Thyroid gland (tissue), 4 donors: ENCODE measurements around the gene CDHR5.

Experiments used
- POLR2A ChIP-seq, 2 donors: fragments of 450-650 bp; IDR thresholded peaks; one replicate each; pipeline ENCODE4 v1.6.1; 2017; ENCODE audit warnings: antibody characterized with exemption in 2 of 2, mild to moderate bottlenecking in 2 of 2, moderate library complexity in 1 of 2
- TF ChIP-seq, protein P1 (sequence below), 6 experiments: fragments of 200-600 bp in 3 of 6; fragments of 450-650 bp in 3 of 6; sonication (generic) in 3 of 6; IDR thresholded peaks; one replicate each; pipeline ENCODE4 v1.5.1; 2016 to 2019; ENCODE audit warnings: antibody characterized with exemption in 6 of 6, mild to moderate bottlenecking in 2 of 6, inconsistent platforms in 1 of 6, moderate library complexity in 1 of 6

DNA sequence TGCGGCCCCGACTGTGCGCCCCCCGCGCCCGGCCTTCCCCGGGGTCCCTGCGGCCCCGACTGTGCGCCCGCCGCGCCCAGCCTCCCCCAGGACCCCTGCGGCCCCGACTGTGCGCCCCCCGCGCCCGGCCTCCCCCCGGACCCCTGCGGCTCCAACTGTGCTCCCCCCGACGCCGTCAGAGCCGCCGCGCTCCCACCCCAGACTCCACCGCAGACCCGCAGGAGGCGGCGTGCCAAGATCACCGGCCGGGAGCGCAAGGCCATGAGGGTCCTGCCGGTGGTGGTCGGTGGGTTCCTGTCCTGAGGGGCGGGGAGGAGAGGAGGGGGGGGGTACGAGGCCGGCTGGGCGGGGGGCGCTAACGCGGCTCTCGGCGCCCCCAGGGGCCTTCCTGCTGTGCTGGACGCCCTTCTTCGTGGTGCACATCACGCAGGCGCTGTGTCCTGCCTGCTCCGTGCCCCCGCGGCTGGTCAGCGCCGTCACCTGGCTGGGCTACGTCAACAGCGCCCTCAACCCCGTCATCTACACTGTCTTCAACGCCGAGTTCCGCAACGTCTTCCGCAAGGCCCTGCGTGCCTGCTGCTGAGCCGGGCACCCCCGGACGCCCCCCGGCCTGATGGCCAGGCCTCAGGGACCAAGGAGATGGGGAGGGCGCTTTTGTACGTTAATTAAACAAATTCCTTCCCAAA lies 15.4 kb upstream of the CDHR5 start:
- TF ChIP-seq, protein P1, sequence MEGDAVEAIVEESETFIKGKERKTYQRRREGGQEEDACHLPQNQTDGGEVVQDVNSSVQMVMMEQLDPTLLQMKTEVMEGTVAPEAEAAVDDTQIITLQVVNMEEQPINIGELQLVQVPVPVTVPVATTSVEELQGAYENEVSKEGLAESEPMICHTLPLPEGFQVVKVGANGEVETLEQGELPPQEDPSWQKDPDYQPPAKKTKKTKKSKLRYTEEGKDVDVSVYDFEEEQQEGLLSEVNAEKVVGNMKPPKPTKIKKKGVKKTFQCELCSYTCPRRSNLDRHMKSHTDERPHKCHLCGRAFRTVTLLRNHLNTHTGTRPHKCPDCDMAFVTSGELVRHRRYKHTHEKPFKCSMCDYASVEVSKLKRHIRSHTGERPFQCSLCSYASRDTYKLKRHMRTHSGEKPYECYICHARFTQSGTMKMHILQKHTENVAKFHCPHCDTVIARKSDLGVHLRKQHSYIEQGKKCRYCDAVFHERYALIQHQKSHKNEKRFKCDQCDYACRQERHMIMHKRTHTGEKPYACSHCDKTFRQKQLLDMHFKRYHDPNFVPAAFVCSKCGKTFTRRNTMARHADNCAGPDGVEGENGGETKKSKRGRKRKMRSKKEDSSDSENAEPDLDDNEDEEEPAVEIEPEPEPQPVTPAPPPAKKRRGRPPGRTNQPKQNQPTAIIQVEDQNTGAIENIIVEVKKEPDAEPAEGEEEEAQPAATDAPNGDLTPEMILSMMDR (IDR thresholded peaks at IDR 0.05), result no peak
- TF ChIP-seq POLR2A (IDR thresholded peaks at IDR 0.05), result no peak
